Measurements from ENCODE around the gene HMGN4. TPM values are rescaled to one million over a fixed set of nuclear protein-coding genes. Genes with fewer than 3 reads are reported as not detected.
"Not testable (repeated sequence)": the region's sequence is repeated elsewhere in the genome, so short reads cannot be mapped to it uniquely, and the experiment has no call there.

The HMGN4 gene
- total RNA-seq, 1 donor from 2014 or later: 59.5 TPM

GRCh38 chr6:26507658-26508057 is 30.5 kb upstream of the HMGN4 start:
- FAIRE-seq (no peak), DNase-seq (ENCODE audit: low read depth) (no peak)
- no peak overlapping the region for H3K4me3 ChIP-seq (ENCODE audit: low read depth, low read length)
- H3K27me3 ChIP-seq (ENCODE audit: control insufficient read depth, insufficient read depth, low read length): peaks cover 3% of the 10 kb centered on the region
- no peaks in the 10 kb centered on the region for H3K36me3 ChIP-seq (ENCODE audit: control insufficient read depth, insufficient read depth, low read length)
- TF ChIP-seq CTCF (IDR thresholded peaks at IDR 0.05; ENCODE audit: insufficient read depth, low read length, severe bottlenecking): no peak

GRCh38 chr6:26511033-26511432 is 27.1 kb upstream of the HMGN4 start:
- H3K4me3 ChIP-seq (ENCODE audit: low read depth, low read length); H3K36me3 ChIP-seq (ENCODE audit: control insufficient read depth, insufficient read depth, low read length); FAIRE-seq; H3K27me3 ChIP-seq (ENCODE audit: control insufficient read depth, insufficient read depth, low read length): not testable (repeated sequence)
- DNase-seq (ENCODE audit: low read depth): peak; percentile 46

GRCh38 chr6:26514984-26515383 is 23.2 kb upstream of the HMGN4 start:
- Histone ChIP-seq H3K4me3 (ENCODE audit: low read depth, low read length) (no peak overlapping the region), H3K27me3 (ENCODE audit: control insufficient read depth, insufficient read depth, low read length) (no peaks in the 10 kb centered on the region), H3K36me3 (ENCODE audit: control insufficient read depth, insufficient read depth, low read length) (no peaks in the 10 kb centered on the region)
- no peak for TF ChIP-seq CTCF (IDR thresholded peaks at IDR 0.05; ENCODE audit: insufficient read depth, low read length, severe bottlenecking)
- FAIRE-seq (no peak), DNase-seq (ENCODE audit: low read depth) (no peak)

GRCh38 chr6:26516481-26517427 is 21.4 kb upstream of the HMGN4 start:
- FAIRE-seq (no peak), DNase-seq (ENCODE audit: low read depth) (no peak)
- no peaks in the 10 kb centered on the region for H3K36me3 ChIP-seq (ENCODE audit: control insufficient read depth, insufficient read depth, low read length)
- TF ChIP-seq CTCF (IDR thresholded peaks at IDR 0.05; ENCODE audit: insufficient read depth, low read length, severe bottlenecking): no peak
- H3K27me3 ChIP-seq (ENCODE audit: control insufficient read depth, insufficient read depth, low read length): no peaks in the 10 kb centered on the region
- no peak overlapping the region for H3K4me3 ChIP-seq (ENCODE audit: low read depth, low read length)

GRCh38 chr6:26519359-26519758 is 18.8 kb upstream of the HMGN4 start:
- Histone ChIP-seq H3K36me3 (ENCODE audit: control insufficient read depth, insufficient read depth, low read length) (no peaks in the 10 kb centered on the region), H3K4me3 (ENCODE audit: low read depth, low read length) (no peak overlapping the region), H3K27me3 (ENCODE audit: control insufficient read depth, insufficient read depth, low read length) (no peaks in the 10 kb centered on the region)
- TF ChIP-seq CTCF (IDR thresholded peaks at IDR 0.05; ENCODE audit: insufficient read depth, low read length, severe bottlenecking): no peak
- FAIRE-seq (no peak), DNase-seq (ENCODE audit: low read depth) (no peak)

GRCh38 chr6:26520237-26520849 is 17.8 kb upstream of the HMGN4 start:
- TF ChIP-seq CTCF (IDR thresholded peaks at IDR 0.05; ENCODE audit: insufficient read depth, low read length, severe bottlenecking): no peak
- Histone ChIP-seq H3K4me3 (ENCODE audit: low read depth, low read length) (peak overlapping the region; percentile 22), H3K36me3 (ENCODE audit: control insufficient read depth, insufficient read depth, low read length) (no peaks in the 10 kb centered on the region), H3K27me3 (ENCODE audit: control insufficient read depth, insufficient read depth, low read length) (no peaks in the 10 kb centered on the region)
- DNase-seq (ENCODE audit: low read depth): peak; percentile 46
- FAIRE-seq: no peak
